ENCODE measurements around the gene MEP1A. TPM values are rescaled to one million over a fixed set of nuclear protein-coding genes. Genes with fewer than 3 reads are reported as not detected.

Gene MEP1A
- total and polyA plus RNA-seq, 9 of the 15 experiments (the other 6 are each of a cell fraction or from before 2014, with no cell fraction given), result not detected

GRCh38 chr6:46745973-46746372 lies 47.2 kb upstream of the MEP1A start (continued):
- TF ChIP-seq CEBPZ (IDR thresholded peaks at IDR 0.05; ENCODE audit: borderline replicate concordance, low read depth, low read length), result no peak
- no peak for TF ChIP-seq MTA2 (IDR thresholded peaks at IDR 0.05; ENCODE audit: low read depth)
- TF ChIP-seq HNRNPL (IDR thresholded peaks at IDR 0.05; ENCODE audit: low read depth, low read length), result no peak
- TF ChIP-seq, protein P1, sequence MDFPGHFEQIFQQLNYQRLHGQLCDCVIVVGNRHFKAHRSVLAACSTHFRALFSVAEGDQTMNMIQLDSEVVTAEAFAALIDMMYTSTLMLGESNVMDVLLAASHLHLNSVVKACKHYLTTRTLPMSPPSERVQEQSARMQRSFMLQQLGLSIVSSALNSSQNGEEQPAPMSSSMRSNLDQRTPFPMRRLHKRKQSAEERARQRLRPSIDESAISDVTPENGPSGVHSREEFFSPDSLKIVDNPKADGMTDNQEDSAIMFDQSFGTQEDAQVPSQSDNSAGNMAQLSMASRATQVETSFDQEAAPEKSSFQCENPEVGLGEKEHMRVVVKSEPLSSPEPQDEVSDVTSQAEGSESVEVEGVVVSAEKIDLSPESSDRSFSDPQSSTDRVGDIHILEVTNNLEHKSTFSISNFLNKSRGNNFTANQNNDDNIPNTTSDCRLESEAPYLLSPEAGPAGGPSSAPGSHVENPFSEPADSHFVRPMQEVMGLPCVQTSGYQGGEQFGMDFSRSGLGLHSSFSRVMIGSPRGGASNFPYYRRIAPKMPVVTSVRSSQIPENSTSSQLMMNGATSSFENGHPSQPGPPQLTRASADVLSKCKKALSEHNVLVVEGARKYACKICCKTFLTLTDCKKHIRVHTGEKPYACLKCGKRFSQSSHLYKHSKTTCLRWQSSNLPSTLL (IDR thresholded peaks at IDR 0.05), result no peak
- TF ChIP-seq, protein P2, sequence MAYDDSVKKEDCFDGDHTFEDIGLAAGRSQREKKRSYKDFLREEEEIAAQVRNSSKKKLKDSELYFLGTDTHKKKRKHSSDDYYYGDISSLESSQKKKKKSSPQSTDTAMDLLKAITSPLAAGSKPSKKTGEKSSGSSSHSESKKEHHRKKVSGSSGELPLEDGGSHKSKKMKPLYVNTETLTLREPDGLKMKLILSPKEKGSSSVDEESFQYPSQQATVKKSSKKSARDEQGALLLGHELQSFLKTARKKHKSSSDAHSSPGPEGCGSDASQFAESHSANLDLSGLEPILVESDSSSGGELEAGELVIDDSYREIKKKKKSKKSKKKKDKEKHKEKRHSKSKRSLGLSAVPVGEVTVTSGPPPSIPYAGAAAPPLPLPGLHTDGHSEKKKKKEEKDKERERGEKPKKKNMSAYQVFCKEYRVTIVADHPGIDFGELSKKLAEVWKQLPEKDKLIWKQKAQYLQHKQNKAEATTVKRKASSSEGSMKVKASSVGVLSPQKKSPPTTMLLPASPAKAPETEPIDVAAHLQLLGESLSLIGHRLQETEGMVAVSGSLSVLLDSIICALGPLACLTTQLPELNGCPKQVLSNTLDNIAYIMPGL (CRISPR knock-in tag; IDR thresholded peaks at IDR 0.05), result no peak
- no peak for TF ChIP-seq GTF2A2 (tag; IDR thresholded peaks at IDR 0.05)
- no peak for TF ChIP-seq MAFG (tag; conservative IDR thresholded peaks at IDR 0.05)
- TF ChIP-seq MCM5 (IDR thresholded peaks at IDR 0.05; ENCODE audit: low read depth), result no peak
- TF ChIP-seq ILF3 (IDR thresholded peaks at IDR 0.05; ENCODE audit: borderline replicate concordance), result no peak
- no peak for TF ChIP-seq KDM2B (CRISPR knock-in tag; IDR thresholded peaks at IDR 0.05)

Measured in K562 (cell line).